ENCODE data around the gene EFCAB9.

- TF ChIP-seq EZH2 (IDR thresholded peaks at IDR 0.05) (no peak), POLR2AphosphoS5 (IDR thresholded peaks at IDR 0.05; ENCODE audit: borderline replicate concordance, low read depth, low read length) (no peak), FOXP2 (optimal IDR thresholded peaks at IDR 0.05; ENCODE audit: control extremely low read depth, extremely low read length, insufficient read depth) (no peak)
Measured at GRCh38 chr5:172173564-172174153, 20.3 kb upstream of the EFCAB9 start.
